Gastroesophageal sphincter (tissue), 4 donors: Measurements from ENCODE around the gene LRRN4CL. TPM values are rescaled to one million over a fixed set of nuclear protein-coding genes. Genes with fewer than 3 reads are reported as not detected.
A peak's percentile ranks its signal among the peaks of the same experiment; 100 is the strongest.
"Not testable (repeated sequence)": the region's sequence is repeated elsewhere in the genome, so short reads cannot be mapped to it uniquely, and the experiment has no call there.

Experiments used
- ATAC-seq: fragments of 150-250 bp; one replicate; pipeline ENCODE4 v1.9.1; 2016; ENCODE audit warnings: mild to moderate bottlenecking, moderate library complexity
- H3K27ac ChIP-seq, 4 donors: fragments of 200-600 bp; sonication (generic) in 3 of 4; 1 replicate in 3 of 4; 2 replicates in 1 of 4; pipeline ENCODE4 v1.5.1; 2016 to 2019
- H3K27me3 ChIP-seq: fragments of 200-600 bp; sonication (generic); one replicate; pipeline ENCODE4 v1.5.1; 2019
- H3K36me3 ChIP-seq, 2 donors: fragments of 200-600 bp; sonication (generic); one replicate each; pipeline ENCODE4 v1.5.1; 2019; ENCODE audit warnings: control low read depth in 1 of 2
- H3K4me1 ChIP-seq, 3 donors: fragments of 200-600 bp; sonication (generic); 1 replicate in 2 of 3; 2 replicates in 1 of 3; pipeline ENCODE4 v1.5.1; 2016 to 2019; ENCODE audit warnings: control low read depth in 2 of 3
- H3K4me3 ChIP-seq, 2 donors: fragments of 200-600 bp; sonication (generic); one replicate each; pipeline ENCODE4 v1.5.1; 2019; ENCODE audit warnings: mild to moderate bottlenecking in 1 of 2, moderate library complexity in 1 of 2
- H3K9me3 ChIP-seq, 3 donors: fragments of 200-600 bp; sonication (generic); one replicate each; pipeline ENCODE4 v1.5.1; 2017 to 2019; ENCODE audit warnings: control low read depth in 2 of 3
- EP300 ChIP-seq: sonication (generic); formaldehyde crosslinking; IDR thresholded peaks from one replicate; pipeline ENCODE4 v1.6.1; 2017; ENCODE audit warnings: antibody characterized with exemption, mild to moderate bottlenecking
- POLR2A ChIP-seq, 2 donors: fragments of 450-650 bp; IDR thresholded peaks; one replicate each; pipeline ENCODE4 v1.6.1; 2017; ENCODE audit warnings: antibody characterized with exemption in 2 of 2, mild to moderate bottlenecking in 2 of 2, moderate library complexity in 1 of 2
- POLR2AphosphoS5 ChIP-seq: sonication (generic); formaldehyde crosslinking; IDR thresholded peaks from one replicate; pipeline ENCODE4 v1.6.1; 2017; ENCODE audit warnings: antibody characterized with exemption
- WGBS, 2 donors: methylation state at CpG; one replicate each; pipeline ENCODE4 v1.1.5; 2018; ENCODE audit warnings: low coverage in 1 of 2; 5-methylcytosine and 5-hydroxymethylcytosine counted together
- total RNA-seq, 4 donors: library from RNA; depleted of rRNA; stranded (reverse); fragments of >200 nt; gene quantifications; one replicate each; pipeline ENCODE4 v1.1.0, GENCODE V29; 2016
- TF ChIP-seq, protein P1 (sequence below), 4 experiments: fragments of 200-600 bp in 2 of 4; fragments of 450-650 bp in 2 of 4; sonication (generic) in 1 of 4; IDR thresholded peaks; one replicate each; pipeline ENCODE4 v1.5.1; 2017 to 2019; ENCODE audit warnings: antibody characterized with exemption in 4 of 4, mild to moderate bottlenecking in 2 of 4, moderate library complexity in 2 of 4

LRRN4CL gene
- total RNA-seq = 10 to 100 TPM; 20.1 to 42.1 (median 32.1) TPM

DNA sequence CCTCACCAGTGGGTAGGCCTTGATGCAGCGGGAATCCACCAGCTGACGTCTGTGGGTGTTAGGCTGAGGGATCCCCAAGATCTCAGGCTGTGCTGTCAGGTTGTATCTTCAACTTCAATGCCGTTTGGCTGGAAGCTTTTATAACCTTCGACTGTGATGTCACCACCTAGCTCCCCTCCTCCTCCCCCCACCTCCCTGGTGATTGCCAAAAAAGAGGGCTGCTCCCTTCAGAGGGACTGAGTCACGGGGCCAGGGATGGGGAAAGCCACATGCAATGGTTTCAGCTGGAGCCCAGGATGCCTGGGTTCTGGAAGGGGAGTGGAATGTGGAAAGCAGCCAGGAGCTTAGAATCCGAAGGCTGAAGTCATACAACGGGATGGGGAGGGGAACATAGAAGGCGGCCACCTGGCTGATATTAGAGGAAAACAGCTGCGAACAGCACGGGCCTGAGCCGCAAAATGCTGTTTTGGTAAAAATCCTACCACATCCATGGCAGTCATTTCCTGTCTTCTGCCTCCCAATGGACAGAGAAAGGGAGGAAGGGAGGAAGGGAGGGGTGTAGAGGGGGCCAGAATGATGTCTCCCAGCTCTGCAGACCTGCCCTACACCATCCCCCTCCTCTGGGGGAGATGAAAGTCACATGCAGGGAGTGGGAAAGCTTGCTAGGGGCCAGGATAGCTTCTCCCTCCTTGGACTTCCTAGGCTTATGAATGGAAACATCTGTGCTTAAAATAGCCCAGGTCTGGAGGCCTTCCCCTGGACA is at the start of gene LRRN4CL:
Gene LRRN4CL, minus strand, starts transcription at position 110 of the 763 bp plus-strand sequence. CDS start 1,022 bp downstream, outside the sequence.
- WGBS, 2 donors = 27 to 46% methylated on average over 6 to 9 of the region's 11 CpGs
- Histone ChIP-seq H3K27me3 (peaks cover 18% of the 10 kb centered on the region), H3K27ac (peak within 1 kb of the TSS; percentile 8 to 88 (median 74)), H3K4me1 (peaks cover 0 to 36% (median 9%) of the 10 kb centered on the region in 3 donors), H3K36me3 (peaks cover 0 to 41% of the 10 kb centered on the region in 2 donors), H3K4me3 (peak within 1 kb of the TSS; percentile 22 to 47), H3K9me3 (no peaks in the 10 kb centered on the region)
- ATAC-seq = peak; percentile 95
- TF ChIP-seq, protein P1, sequence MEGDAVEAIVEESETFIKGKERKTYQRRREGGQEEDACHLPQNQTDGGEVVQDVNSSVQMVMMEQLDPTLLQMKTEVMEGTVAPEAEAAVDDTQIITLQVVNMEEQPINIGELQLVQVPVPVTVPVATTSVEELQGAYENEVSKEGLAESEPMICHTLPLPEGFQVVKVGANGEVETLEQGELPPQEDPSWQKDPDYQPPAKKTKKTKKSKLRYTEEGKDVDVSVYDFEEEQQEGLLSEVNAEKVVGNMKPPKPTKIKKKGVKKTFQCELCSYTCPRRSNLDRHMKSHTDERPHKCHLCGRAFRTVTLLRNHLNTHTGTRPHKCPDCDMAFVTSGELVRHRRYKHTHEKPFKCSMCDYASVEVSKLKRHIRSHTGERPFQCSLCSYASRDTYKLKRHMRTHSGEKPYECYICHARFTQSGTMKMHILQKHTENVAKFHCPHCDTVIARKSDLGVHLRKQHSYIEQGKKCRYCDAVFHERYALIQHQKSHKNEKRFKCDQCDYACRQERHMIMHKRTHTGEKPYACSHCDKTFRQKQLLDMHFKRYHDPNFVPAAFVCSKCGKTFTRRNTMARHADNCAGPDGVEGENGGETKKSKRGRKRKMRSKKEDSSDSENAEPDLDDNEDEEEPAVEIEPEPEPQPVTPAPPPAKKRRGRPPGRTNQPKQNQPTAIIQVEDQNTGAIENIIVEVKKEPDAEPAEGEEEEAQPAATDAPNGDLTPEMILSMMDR (IDR thresholded peaks at IDR 0.05) = no peak
- TF ChIP-seq POLR2A (IDR thresholded peaks at IDR 0.05) (peak in 1 of 2 donors; percentile 38), POLR2AphosphoS5 (peak; percentile 77)

DNA sequence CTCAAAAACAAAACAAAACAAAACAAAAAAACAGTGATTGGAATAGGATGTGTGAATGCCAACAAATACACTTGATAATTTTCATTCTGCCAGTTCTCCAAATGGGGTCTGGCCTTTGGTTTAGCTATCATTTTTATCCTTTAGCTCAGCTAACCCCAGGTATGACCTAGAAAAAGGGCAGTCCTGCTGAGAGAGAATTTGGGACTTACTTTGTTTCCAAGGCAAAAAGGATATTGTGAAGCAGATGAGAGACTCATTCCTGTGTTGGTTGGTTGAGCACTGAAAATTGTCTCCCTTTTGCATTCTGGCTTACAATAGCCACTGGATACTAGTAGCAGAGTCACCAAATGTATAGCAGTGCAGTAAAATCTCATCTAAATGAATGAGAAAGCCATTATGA is 47.9 kb upstream of the LRRN4CL start:
- Histone ChIP-seq H3K27me3 (no peaks in the 10 kb centered on the region), H3K4me1 (peaks cover 0 to 10% (median 0%) of the 10 kb centered on the region in 3 donors), H3K36me3 (peaks cover 0 to 94% of the 10 kb centered on the region in 2 donors), H3K4me3 (no peak overlapping the region), H3K27ac (no peak overlapping the region), H3K9me3 (no peaks in the 10 kb centered on the region)
- ATAC-seq = no peak
- no peak for TF ChIP-seq EP300
- TF ChIP-seq POLR2AphosphoS5 = no peak
- TF ChIP-seq, protein P1 (IDR thresholded peaks at IDR 0.05) = no peak
- no peak for TF ChIP-seq POLR2A (IDR thresholded peaks at IDR 0.05)

DNA sequence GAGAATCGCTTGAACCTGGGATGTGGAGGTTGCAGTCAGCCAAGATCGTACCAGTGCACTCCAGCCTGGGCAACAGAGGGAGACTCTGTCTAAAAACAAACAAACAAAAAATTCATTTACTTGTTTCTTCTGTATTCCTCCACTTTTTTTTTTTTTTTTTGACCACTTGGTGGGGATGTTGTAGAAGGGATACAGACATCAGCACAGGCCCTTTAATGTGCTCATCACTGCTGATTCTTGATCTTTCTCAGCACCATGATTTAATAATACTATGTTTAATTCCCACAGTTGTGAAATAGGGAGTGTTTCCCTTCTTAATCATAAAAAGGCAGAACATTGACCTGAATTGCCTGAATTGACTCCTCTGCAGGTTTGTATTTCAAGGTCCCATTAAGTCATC is 43.5 kb upstream of the LRRN4CL start:
- H3K27ac ChIP-seq = no peak overlapping the region
- TF ChIP-seq, protein P1 (IDR thresholded peaks at IDR 0.05) = no peak
- TF ChIP-seq POLR2AphosphoS5 (no peak), EP300 (no peak), POLR2A (IDR thresholded peaks at IDR 0.05) (no peak)
- no peaks in the 10 kb centered on the region for H3K27me3 ChIP-seq
- 76% methylated on average over 2 of the region's 2 CpGs; no CpG with 5 or more reads in 1 of the 2 donors for WGBS, 2 donors
- peaks cover 0 to 68% of the 10 kb centered on the region in 2 donors for H3K36me3 ChIP-seq
- peaks cover 0 to 43% (median 7%) of the 10 kb centered on the region in 3 donors for H3K4me1 ChIP-seq
- ATAC-seq = no peak
- no peaks in the 10 kb centered on the region for H3K9me3 ChIP-seq
- H3K4me3 ChIP-seq = no peak overlapping the region

DNA sequence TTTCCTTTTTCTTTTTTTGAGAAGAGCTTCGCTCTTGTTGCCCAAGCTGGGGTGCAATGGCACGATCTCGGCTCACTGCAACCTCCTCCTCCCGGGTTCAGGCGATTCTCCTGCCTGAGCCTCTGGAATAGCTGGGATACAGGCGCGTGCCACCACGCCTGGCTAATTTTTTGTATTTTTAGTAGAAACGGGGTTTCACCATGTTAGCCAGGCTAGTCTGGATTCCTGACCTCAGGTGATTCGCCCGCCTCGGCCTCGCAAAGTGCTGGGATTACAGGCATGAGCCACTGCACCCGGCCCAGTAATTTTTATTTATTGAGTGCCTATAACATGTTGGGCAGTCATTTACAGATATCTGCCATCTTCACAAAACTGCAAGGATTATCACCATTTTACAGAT is 40.7 kb upstream of the LRRN4CL start:
- H3K36me3 ChIP-seq = peaks cover 0 to 41% of the 10 kb centered on the region in 2 donors
- H3K27ac ChIP-seq = peak overlapping the region in 2 of 4 donors; percentile 96
- ATAC-seq, H3K27me3 ChIP-seq, H3K9me3 ChIP-seq: not testable (repeated sequence)
- peaks cover 0 to 55% (median 7%) of the 10 kb centered on the region in 3 donors for H3K4me1 ChIP-seq
- H3K4me3 ChIP-seq = peak overlapping the region in 1 of 2 donors; percentile 98
- WGBS, 2 donors = 74 to 77% methylated on average over 3 to 11 of the region's 14 CpGs

DNA sequence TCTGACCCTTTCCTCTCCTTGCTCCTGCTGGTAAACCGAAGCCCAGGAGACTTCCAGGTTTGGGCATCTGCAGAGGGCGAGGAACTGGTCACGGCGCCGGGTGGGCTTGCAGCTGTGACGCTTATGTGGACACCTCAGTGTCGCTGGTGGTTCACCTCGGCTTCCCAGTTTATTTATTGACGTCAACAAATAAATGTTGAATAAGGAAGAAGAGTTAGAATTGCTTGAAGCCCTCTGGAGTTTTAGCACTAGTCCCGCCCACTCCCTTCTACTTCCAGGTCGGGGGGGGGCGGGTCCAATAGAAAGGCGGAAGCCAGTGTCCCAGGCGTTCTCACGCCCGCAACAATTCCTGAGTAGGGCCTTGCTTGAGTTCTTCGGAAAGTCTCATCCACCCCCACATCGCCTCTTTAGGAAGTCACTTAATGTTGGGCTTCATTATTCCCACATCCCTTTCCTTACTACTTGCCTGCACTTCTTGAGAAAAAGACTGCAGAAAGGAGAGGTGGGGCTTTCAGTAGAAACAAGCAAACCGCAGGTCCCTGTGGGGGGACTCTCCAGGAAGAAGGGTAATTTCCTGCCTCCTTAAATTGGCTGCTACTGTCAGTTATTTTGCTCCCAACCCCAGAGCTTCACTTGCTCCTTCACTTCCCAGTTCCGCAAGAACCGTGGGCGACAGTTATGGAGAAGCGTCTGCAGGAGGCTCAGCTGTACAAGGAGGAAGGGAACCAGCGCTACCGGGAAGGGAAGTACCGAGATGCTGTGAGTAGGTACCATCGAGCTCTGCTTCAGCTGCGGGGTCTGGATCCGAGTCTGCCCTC is 39.0 kb upstream of the LRRN4CL start, which contains the start of gene TTC9C:
Gene TTC9C, plus strand, starts transcription at position 316 of the 818 bp plus-strand sequence. Its CDS starts 363 bp downstream, at position 679.
- Histone ChIP-seq H3K4me1 (peaks cover 0 to 72% (median 19%) of the 10 kb centered on the region in 3 donors), H3K9me3 (no peaks in the 10 kb centered on the region), H3K4me3 (peak within 1 kb of the TSS; percentile 77 to 98), H3K36me3 (peaks cover 0 to 32% of the 10 kb centered on the region in 2 donors), H3K27ac (peak within 1 kb of the TSS; percentile 64 to 98 (median 96)), H3K27me3 (no peaks in the 10 kb centered on the region)
- peak; percentile 59 for ATAC-seq
- WGBS, 2 donors = 0% methylated on average over 7 to 19 of the region's 29 CpGs
- TF ChIP-seq POLR2AphosphoS5 = peak; percentile 76
- TF ChIP-seq EP300 = no peak
- TF ChIP-seq, protein P1 (IDR thresholded peaks at IDR 0.05) = no peak
- TF ChIP-seq POLR2A (IDR thresholded peaks at IDR 0.05) = peak; percentile 54 to 67
